Neural cell (in vitro differentiated cells): Measurements from ENCODE around the gene FBXO9.

Source experiments
- EZH2 ChIP-seq: fragments of 200-600, 300-800 bp; shearing (Covaris generic), sonication (generic); IDR thresholded peaks from 2 replicates; pipeline ENCODE4 v1.6.1; 2014; ENCODE audit warnings: antibody characterized with exemption, low read length, borderline replicate concordance, mild to moderate bottlenecking; ENCODE audit not compliant: insufficient read depth, poor library complexity, severe bottlenecking
- MXI1 ChIP-seq: fragments of 450-650 bp; conservative IDR thresholded peaks from 2 replicates; pipeline ENCODE4 v1.6.1; 2014; ENCODE audit warnings: antibody characterized with exemption, mild to moderate bottlenecking; ENCODE audit not compliant: poor library complexity, severe bottlenecking

- TF ChIP-seq EZH2 (no peak), MXI1 (no peak)
These were observed 70.9 kb downstream of the FBXO9 start for GRCh38 chr6:53136000-53136609.
